T-helper 2 cell (primary cell): ENCODE measurements around the gene RILPL1.
"Not testable (repeated sequence)": the region's sequence is repeated elsewhere in the genome, so short reads cannot be mapped to it uniquely, and the experiment has no call there.

Source experiments
- DNase-seq, 5 experiments: peaks; one replicate each; pipeline versions ENCODE4 v3.0.0 to v3.0.0-alpha.2; 2012 to 2022

Gene RILPL1

DNA sequence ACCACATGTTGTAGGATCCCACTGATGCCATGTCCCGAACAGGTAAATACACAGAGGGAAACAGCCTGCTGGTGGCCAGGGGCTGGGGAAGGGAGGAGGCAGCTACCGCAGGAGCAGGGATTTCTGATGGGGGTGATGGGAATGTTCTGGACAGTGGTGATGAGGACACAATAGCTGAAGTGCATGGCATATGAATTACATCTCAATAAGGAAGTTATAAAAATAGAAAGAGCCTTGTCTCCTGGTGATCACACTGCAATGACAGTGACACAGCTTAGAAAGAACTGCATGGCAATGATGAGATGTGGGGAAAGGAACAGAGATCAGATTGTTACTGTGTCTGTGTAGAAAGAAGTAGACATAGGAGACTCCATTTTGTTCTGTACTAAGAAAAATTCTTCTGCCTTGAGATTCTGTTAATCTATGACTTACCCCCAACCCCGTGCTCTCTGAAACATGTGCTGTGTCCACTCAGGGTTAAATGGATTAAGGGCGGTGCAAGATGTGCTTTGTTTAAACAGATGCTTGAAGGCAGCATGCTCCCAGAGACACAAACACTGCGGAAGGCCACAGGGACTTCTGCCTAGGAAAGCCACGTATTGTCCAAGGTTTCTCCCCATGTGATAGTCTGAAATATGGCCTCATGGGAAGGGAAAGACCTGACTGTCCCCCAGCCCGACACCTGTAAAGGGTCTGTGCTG lies 41.0 kb downstream of the RILPL1 start:
- DNase-seq: not testable (repeated sequence)

DNA sequence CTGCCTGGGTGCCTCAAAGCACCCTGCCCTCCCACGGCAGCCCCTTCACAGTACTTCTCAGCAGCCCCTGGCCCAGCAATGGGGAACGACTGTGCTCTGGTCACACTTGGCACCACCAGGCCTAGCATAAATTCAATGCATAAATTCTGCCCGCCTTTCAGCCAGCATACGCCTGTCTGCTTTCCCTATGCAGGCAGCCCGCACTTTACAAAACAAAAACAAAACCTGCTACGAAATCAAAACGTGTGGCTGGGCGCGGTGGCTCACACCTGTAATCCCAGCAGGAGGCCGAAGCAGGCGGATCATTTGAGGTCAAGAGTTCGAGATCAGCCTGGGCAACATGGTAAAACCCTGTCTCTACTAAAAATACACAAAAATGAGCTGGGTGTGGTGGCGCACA lies 42.0 kb downstream of the RILPL1 start:
- no peak for DNase-seq

- no peak for DNase-seq
Measured at GRCh38 chr12:123491056-123491455, 42.5 kb downstream of the RILPL1 start.

DNA sequence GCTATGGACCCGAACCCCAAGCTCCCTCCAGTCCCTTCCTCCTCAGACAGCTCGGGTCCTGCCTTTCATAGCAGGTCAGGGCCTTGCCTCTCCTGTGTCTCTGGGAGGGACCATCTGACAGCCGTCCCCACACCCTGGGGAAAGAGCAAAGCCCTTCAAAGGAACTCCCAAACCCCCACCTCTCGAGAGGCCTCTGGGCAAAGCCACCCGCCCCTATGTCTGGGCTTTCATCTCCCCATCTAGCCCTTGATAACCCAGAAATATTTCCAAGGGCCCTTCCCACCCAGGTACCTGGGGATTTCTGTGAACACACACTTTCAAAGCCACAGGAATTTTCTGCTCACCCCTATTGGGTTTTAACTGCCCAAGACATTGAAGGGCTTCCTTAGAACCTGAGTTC lies 43.4 kb downstream of the RILPL1 start:
- no peak for DNase-seq

DNA sequence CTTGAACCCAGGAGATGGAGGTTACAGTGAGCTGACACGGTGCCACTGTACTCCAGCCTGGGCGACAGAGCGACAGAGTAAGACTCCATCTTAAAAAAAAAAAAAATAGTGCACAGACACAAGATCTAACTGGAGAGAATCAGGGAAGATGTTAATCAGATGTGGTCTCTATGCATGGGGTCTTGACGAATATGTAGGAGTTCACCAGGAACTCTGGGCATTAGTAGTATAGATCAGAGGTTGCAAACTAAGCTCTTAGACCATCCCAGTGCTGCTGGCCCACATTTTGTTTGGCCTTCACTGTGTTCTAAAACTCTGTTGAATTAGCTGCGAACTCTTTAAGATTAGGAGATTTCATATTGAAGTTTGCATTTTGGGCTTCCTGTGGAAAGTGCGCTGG lies 43.9 kb downstream of the RILPL1 start:
- no peak for DNase-seq

DNA sequence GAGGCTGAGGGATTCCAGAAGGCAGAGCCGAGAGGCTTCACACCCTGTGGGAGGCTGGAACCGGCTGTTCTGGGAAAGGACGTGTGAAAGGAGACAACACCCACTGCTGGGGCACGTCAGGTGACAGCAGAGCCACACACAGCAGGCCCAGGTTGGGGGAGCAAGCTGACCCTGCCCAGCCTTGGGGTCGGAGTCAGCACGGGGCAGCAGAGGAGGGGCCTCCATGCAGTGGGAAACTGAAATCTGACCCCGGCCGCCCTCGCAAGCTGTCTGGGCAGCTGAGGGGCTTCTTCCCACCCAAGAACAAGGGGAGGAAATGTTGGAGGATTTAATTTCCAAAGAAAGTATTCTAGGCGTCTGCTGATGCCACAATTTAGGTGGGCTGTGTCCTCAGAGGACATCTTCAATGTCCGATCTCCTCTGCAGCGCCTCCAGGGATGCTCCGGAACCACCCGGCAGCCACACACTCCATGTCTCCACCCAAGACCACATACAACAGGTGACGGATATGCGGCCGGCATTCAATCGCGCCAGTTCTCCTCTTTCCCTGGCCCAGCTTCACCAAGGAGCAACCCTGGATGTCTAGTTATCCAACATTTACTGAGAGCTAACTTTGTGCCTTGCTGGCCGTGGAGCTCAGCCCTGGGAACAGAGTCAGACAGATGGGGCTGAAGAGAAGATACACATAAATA lies 44.8 kb downstream of the RILPL1 start:
- DNase-seq: no peak

GRCh38 chr12:123487428-123487827 lies 46.1 kb downstream of the RILPL1 start:
- DNase-seq: no peak

DNA sequence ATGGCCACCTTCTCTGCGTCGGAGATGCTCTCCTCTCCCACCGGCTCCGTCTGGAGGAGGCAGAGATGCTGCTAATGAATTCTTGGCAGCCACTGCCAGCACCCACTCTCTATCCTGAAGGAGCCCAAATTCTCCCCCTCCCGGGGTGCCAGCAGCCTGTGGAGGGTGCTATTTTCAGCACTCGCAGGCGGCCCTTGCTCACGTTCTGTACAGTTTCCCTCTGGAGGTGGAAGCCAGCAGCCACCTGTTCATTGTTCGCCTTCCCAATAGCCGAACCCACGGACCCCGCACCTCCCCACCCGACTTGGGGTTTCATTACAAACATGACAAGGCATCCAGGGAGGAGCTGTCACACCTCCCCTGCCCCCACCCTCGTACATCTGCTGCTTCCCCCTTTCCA lies 47.8 kb downstream of the RILPL1 start:
- DNase-seq: no peak

DNA sequence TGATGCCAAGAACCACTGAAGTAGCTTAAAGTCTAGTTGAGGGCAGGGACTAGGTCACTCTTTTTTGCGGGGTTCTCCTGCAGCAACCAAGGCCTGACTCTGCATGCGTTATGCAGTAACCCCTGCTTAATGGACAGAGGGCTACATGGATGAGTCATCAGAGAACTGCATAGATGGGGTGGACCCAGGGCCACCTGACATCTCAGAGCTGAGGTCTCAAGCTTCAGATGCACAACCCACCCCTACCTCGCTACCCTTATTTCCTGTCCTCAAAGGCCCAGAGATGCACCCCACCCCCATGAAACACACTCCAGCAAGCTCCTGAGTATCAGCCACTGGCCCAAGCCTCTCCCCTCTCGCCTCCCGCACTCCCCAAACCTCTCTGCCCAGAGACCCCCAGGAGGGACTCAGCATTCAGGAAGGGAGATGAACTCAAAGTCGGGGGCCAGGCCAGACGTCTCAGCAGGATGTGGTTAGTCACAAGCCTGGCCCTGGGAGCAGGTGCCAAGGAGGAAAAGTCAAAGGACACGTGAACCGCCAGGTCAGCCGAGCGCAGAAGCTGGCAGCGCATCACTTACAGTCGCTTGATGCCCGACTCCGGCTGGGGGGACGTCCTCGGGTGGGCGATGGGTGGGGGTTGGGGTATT lies 49.8 kb downstream of the RILPL1 start:
- DNase-seq: no peak

GRCh38 chr12:123482876-123483275 lies 50.6 kb downstream of the RILPL1 start:
- no peak for DNase-seq

- not testable (repeated sequence) for DNase-seq
Measured at GRCh38 chr12:123481251-123481650, 52.3 kb downstream of the RILPL1 start.

GRCh38 chr12:123479442-123480180 lies 53.9 kb downstream of the RILPL1 start:
- DNase-seq: no peak

GRCh38 chr12:123478762-123479161 lies 54.8 kb downstream of the RILPL1 start:
- no peak for DNase-seq

GRCh38 chr12:123478069-123478468 lies 55.5 kb downstream of the RILPL1 start:
- no peak for DNase-seq

GRCh38 chr12:123475246-123475703 lies 58.2 kb downstream of the RILPL1 start:
- no peak for DNase-seq

DNA sequence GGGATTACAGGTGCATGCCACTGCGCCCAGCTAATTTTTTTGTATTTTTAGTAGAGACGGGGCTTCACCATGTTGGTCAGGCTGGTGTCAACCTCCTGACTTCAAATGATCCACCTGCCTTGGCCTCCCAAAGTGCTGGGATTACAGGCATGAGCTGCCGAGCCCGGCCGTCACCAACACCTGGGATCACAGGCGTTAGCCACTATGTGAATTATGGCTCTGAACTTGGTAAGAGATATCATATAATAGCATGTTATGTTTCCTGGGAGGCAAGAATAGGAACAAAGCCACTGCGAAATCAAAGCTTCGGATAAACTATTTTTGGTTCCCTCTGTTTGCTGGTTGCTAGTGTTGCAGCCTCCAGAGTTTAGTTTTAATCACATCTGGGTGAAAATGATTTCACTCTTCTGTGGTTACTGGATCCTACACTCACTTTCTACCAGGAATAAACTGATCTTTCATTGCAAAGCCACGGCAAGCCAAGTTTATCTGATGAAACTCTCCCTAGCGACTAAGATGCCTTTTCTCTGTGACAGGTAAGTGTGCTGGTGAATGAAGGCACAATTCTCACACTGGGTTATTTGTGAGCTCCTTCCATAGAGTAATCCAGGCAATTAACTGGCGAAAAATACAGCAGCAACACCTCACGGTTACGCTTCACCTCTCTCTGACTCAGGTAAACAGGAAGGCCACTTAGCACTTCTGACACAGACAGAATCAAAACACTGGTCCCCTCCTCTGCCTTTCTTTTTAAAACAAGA lies 58.9 kb downstream of the RILPL1 start:
- DNase-seq: peak in 1 of 5 experiments; percentile 16

DNA sequence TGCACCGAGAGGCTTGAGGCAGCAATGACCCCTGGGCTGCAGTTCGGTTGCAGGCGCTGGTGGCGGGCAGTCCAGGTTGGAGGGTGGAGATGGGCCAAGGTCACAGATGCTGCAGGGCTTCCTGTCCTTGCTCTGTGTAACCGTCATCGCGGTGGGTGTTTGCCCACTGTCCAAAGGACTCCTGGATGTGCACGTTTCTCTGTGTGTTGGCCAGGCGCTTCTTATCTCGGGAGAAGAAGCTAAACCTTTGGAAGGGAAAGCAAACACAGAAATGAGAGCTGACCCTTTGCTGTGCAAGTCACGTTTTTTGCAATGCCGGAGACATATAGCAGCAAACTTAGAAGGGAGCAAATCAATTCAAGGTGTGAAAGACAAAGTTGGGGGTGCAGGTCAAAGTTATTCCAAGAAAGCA lies 61.1 kb downstream of the RILPL1 start:
- DNase-seq: no peak

DNA sequence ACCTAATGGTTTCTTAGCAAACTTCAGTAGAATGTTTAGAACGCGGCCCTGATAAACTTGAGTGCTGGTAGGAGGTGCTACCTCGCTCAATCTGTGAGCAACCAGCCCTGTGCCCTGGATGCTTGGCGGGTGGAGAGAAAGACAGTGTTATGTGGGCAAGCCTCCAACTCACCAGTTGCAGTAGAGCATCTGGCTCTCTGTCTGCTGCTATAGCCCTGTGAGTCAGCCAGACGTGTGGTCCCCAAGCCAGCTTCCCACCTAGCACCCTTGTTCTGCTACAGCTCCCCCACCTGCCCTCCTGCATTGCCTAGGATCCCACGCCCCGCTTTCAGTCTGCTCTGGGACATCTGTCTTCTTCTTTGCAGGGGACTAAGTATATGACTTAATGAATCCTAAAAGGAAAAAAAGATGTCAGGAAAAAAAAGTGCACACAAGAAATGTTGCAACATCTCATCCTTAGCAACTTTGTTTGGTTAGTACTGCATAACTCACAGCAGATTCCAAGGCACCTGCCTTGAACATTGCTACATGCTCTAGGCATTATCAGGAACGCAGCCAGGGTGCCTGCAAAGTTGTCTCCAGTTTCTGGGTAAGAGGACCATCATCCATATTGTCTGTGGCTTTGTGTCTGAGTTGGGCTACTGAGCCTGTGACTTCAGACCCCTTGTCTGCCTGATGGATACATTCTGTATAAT lies 62.0 kb downstream of the RILPL1 start:
- DNase-seq: no peak

DNA sequence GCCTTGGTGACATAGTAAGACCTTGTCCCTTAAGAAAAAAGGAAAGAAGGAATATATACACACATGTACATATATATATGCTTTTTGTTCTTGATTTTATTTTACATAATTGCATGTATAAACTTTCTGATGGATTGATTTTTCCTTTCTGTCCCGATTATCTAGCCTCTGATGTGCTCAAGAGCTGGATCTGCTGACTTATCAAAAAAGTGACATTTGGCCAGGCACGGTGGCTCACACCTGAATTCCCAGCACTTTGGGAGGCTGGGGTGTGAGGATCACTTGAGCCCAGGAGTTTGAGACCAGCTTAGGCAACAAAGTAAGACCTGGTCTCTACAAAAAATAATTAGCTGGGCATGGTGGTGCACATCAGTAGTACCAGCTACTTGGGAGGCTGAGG lies 63.5 kb downstream of the RILPL1 start:
- DNase-seq: no peak

DNA sequence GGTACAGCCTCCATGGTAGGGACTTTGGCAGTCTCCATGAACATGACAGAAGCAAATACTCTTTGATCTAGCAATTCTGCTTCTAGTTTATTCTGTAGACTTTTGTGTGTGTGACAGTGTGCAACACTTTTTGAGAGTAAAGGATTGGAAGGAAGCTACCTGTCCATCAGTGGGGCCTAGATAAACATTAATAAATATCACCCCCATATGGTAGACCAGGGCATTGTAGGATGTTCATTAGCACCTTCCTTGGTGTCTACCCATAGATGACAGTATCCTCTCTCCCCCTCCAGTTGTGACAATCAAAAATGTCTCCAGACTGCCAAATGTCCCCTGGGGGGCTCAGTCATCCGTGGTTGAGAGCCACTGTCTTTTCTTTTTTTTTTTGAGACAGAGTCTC lies 64.7 kb downstream of the RILPL1 start:
- DNase-seq: peak in 1 of 5 experiments; percentile 43

GRCh38 chr12:123465084-123465483 lies 68.4 kb downstream of the RILPL1 start:
- no peak for DNase-seq

DNA sequence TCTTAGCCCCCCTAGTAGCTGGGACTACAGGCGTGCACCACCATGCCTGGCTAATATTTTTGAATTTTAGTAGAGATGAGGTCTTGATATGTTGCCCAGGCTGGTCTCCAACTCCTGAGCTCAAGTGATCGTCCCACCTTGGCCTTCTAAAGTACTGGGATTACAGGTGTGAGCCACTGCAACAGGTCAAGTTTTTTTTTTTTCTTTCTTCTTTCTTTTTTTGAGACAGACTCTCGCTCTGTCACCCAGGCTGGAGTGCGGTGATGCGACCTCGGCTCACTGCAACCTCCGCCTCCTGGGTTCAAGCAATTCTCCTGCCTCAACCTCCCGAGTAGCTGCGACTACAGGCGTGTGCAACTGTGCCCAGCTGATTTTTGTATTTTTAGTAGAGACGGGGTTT lies 70.3 kb downstream of the RILPL1 start:
- DNase-seq: not testable (repeated sequence)
